Measurements from ENCODE around the gene TBL1Y. TPM values are rescaled to one million over a fixed set of nuclear protein-coding genes. Genes with fewer than 3 reads are reported as not detected.
"Not testable (repeated sequence)": the region's sequence is repeated elsewhere in the genome, so short reads cannot be mapped to it uniquely, and the experiment has no call there.

The TBL1Y gene
- not detected in 2 replicates for total RNA-seq (2014; rRNA removed; shearing (Covaris generic))

- Histone ChIP-seq H3K27me3 (replicated peaks) (0 out of 2 replicates have a peak, but pooled peaks cover 9% of the 10 kb centered on the region), H3K36me3 (no peaks in the 10 kb centered on the region), H3K9me3 (replicated peaks) (no peaks in the 10 kb centered on the region), H3K27ac (no peak within 1 kb of the TSS), H3K4me1 (replicated peaks) (no peaks in the 10 kb centered on the region), H3K4me3 (no peak within 1 kb of the TSS)
- DNase-seq (ENCODE audit: low read depth in 1 of 2, low spot score in 2 of 2) = no peak
Measured at GRCh38 chrY:6910372-6911252, at the start of gene TBL1Y. TBL1Y (plus strand) TSS chrY:6910697; CDS start chrY:7025085, 114,388 bp downstream.

- no peak overlapping the region for H3K4me3 ChIP-seq
- no peak for DNase-seq (ENCODE audit: low read depth in 1 of 2, low spot score in 2 of 2)
Measured at GRCh38 chrY:6894496-6894895, 16.0 kb upstream of the TBL1Y start.

GRCh38 chrY:6895236-6895635 is 15.3 kb upstream of the TBL1Y start:
- Histone ChIP-seq H3K9me3 (replicated peaks) (no peaks in the 10 kb centered on the region), H3K36me3 (no peaks in the 10 kb centered on the region), H3K4me1 (replicated peaks) (no peaks in the 10 kb centered on the region), H3K27me3 (replicated peaks) (no peaks in the 10 kb centered on the region), H3K4me3 (no peak overlapping the region), H3K27ac (no peak overlapping the region)
- DNase-seq (ENCODE audit: low read depth in 1 of 2, low spot score in 2 of 2) = no peak

More at GRCh38 chrY:6894496-6894895, 16.0 kb upstream of the TBL1Y start:
- no peak overlapping the region for H3K27ac ChIP-seq
- no peaks in the 10 kb centered on the region for H3K9me3 ChIP-seq (replicated peaks)
- H3K4me1 ChIP-seq (replicated peaks) = no peaks in the 10 kb centered on the region
- no peaks in the 10 kb centered on the region for H3K36me3 ChIP-seq
- H3K27me3 ChIP-seq (replicated peaks) = no peaks in the 10 kb centered on the region

GRCh38 chrY:6902116-6902515 is 8.4 kb upstream of the TBL1Y start:
- not testable (repeated sequence) for H3K4me1 ChIP-seq (replicated peaks); DNase-seq (ENCODE audit: low read depth in 1 of 2, low spot score in 2 of 2); H3K27ac ChIP-seq; H3K4me3 ChIP-seq; H3K9me3 ChIP-seq (replicated peaks); H3K36me3 ChIP-seq; H3K27me3 ChIP-seq (replicated peaks)

- no peak overlapping the region for H3K4me3 ChIP-seq
- H3K9me3 ChIP-seq (replicated peaks) = no peaks in the 10 kb centered on the region
- no peak overlapping the region for H3K27ac ChIP-seq
- no peak for DNase-seq (ENCODE audit: low read depth in 1 of 2, low spot score in 2 of 2)
- H3K27me3 ChIP-seq (replicated peaks) = 0 out of 2 replicates have a peak, but pooled peaks cover 9% of the 10 kb centered on the region
- H3K36me3 ChIP-seq = no peaks in the 10 kb centered on the region
- no peaks in the 10 kb centered on the region for H3K4me1 ChIP-seq (replicated peaks)
Measured at GRCh38 chrY:6907591-6907990, 2.9 kb upstream of the TBL1Y start.

- not testable (repeated sequence) for H3K4me1 ChIP-seq (replicated peaks); DNase-seq (ENCODE audit: low read depth in 1 of 2, low spot score in 2 of 2); H3K4me3 ChIP-seq; H3K9me3 ChIP-seq (replicated peaks); H3K27ac ChIP-seq; H3K27me3 ChIP-seq (replicated peaks); H3K36me3 ChIP-seq
Measured at GRCh38 chrY:6908021-6908420, 2.5 kb upstream of the TBL1Y start.

GRCh38 chrY:6909118-6909521 is 1.4 kb upstream of the TBL1Y start:
- Histone ChIP-seq H3K4me3 (no peak overlapping the region), H3K27ac (no peak overlapping the region), H3K4me1 (replicated peaks) (no peaks in the 10 kb centered on the region), H3K27me3 (replicated peaks) (0 out of 2 replicates have a peak, but pooled peaks cover 9% of the 10 kb centered on the region), H3K9me3 (replicated peaks) (no peaks in the 10 kb centered on the region), H3K36me3 (no peaks in the 10 kb centered on the region)
- DNase-seq (ENCODE audit: low read depth in 1 of 2, low spot score in 2 of 2) = no peak

GRCh38 chrY:6909856-6910255 is 641 bp upstream of the TBL1Y start:
- Histone ChIP-seq H3K9me3 (replicated peaks) (no peaks in the 10 kb centered on the region), H3K36me3 (no peaks in the 10 kb centered on the region), H3K4me1 (replicated peaks) (no peaks in the 10 kb centered on the region), H3K27ac (no peak overlapping the region), H3K27me3 (replicated peaks) (0 out of 2 replicates have a peak, but pooled peaks cover 9% of the 10 kb centered on the region), H3K4me3 (no peak overlapping the region)
- DNase-seq (ENCODE audit: low read depth in 1 of 2, low spot score in 2 of 2) = no peak

GRCh38 chrY:6911253-6911881 is 870 bp downstream of the TBL1Y start, which contains the start of gene AMELY:
AMELY (minus strand) TSS chrY:6911752; CDS start chrY:6872608, 39,144 bp downstream.
- Histone ChIP-seq H3K4me1 (replicated peaks) (no peaks in the 10 kb centered on the region), H3K27ac (no peak within 1 kb of the TSS), H3K9me3 (replicated peaks) (no peaks in the 10 kb centered on the region), H3K4me3 (no peak within 1 kb of the TSS), H3K27me3 (replicated peaks) (0 out of 2 replicates have a peak, but pooled peaks cover 9% of the 10 kb centered on the region), H3K36me3 (no peaks in the 10 kb centered on the region)
- no peak for DNase-seq (ENCODE audit: low read depth in 1 of 2, low spot score in 2 of 2)

GRCh38 chrY:6913362-6913761 is 2.9 kb downstream of the TBL1Y start:
- DNase-seq (ENCODE audit: low read depth in 1 of 2, low spot score in 2 of 2) = no peak
- Histone ChIP-seq H3K27me3 (replicated peaks) (0 out of 2 replicates have a peak, but pooled peaks cover 9% of the 10 kb centered on the region), H3K9me3 (replicated peaks) (no peaks in the 10 kb centered on the region), H3K4me1 (replicated peaks) (no peaks in the 10 kb centered on the region), H3K4me3 (no peak overlapping the region), H3K27ac (no peak overlapping the region), H3K36me3 (no peaks in the 10 kb centered on the region)

GRCh38 chrY:6921061-6921460 is 10.6 kb downstream of the TBL1Y start:
- no peak for DNase-seq (ENCODE audit: low read depth in 1 of 2, low spot score in 2 of 2)
- no peak overlapping the region for H3K4me3 ChIP-seq
- no peaks in the 10 kb centered on the region for H3K4me1 ChIP-seq (replicated peaks)
- H3K27ac ChIP-seq = no peak overlapping the region
- H3K27me3 ChIP-seq (replicated peaks) = no peaks in the 10 kb centered on the region
- no peaks in the 10 kb centered on the region for H3K9me3 ChIP-seq (replicated peaks)
- H3K36me3 ChIP-seq = no peaks in the 10 kb centered on the region

GRCh38 chrY:6928265-6928664 is 17.8 kb downstream of the TBL1Y start:
- Histone ChIP-seq H3K4me1 (replicated peaks) (no peaks in the 10 kb centered on the region), H3K9me3 (replicated peaks) (no peaks in the 10 kb centered on the region)
- no peak for DNase-seq (ENCODE audit: low read depth in 1 of 2, low spot score in 2 of 2)

GRCh38 chrY:6929237-6929636 is 18.7 kb downstream of the TBL1Y start:
- H3K27ac ChIP-seq = no peak overlapping the region
- H3K9me3 ChIP-seq (replicated peaks) = no peaks in the 10 kb centered on the region
- H3K27me3 ChIP-seq (replicated peaks) = no peaks in the 10 kb centered on the region
- no peaks in the 10 kb centered on the region for H3K36me3 ChIP-seq
- H3K4me3 ChIP-seq = no peak overlapping the region
- no peaks in the 10 kb centered on the region for H3K4me1 ChIP-seq (replicated peaks)
- DNase-seq (ENCODE audit: low read depth in 1 of 2, low spot score in 2 of 2) = no peak

More at GRCh38 chrY:6928265-6928664, 17.8 kb downstream of the TBL1Y start:
- Histone ChIP-seq H3K4me3 (no peak overlapping the region), H3K36me3 (no peaks in the 10 kb centered on the region), H3K27me3 (replicated peaks) (no peaks in the 10 kb centered on the region), H3K27ac (no peak overlapping the region)

- Histone ChIP-seq H3K27me3 (replicated peaks) (no peaks in the 10 kb centered on the region), H3K9me3 (replicated peaks) (no peaks in the 10 kb centered on the region), H3K4me1 (replicated peaks) (no peaks in the 10 kb centered on the region), H3K27ac (no peak overlapping the region), H3K36me3 (no peaks in the 10 kb centered on the region), H3K4me3 (no peak overlapping the region)
- DNase-seq (ENCODE audit: low read depth in 1 of 2, low spot score in 2 of 2) = no peak
Measured at GRCh38 chrY:6931779-6932396, 21.4 kb downstream of the TBL1Y start.

All from SJSA1 (cell line).